ENCODE measurements around the gene ANKRD34A. TPM values are rescaled to one million over a fixed set of nuclear protein-coding genes. Genes with fewer than 3 reads are reported as not detected.

Gene ANKRD34A
- total and polyA plus RNA-seq, 2 of the 8 experiments (the other 6 are each of a cell fraction or from before 2014, with no cell fraction given): 0.15 to 0.20 TPM

- TF ChIP-seq, protein P1, sequence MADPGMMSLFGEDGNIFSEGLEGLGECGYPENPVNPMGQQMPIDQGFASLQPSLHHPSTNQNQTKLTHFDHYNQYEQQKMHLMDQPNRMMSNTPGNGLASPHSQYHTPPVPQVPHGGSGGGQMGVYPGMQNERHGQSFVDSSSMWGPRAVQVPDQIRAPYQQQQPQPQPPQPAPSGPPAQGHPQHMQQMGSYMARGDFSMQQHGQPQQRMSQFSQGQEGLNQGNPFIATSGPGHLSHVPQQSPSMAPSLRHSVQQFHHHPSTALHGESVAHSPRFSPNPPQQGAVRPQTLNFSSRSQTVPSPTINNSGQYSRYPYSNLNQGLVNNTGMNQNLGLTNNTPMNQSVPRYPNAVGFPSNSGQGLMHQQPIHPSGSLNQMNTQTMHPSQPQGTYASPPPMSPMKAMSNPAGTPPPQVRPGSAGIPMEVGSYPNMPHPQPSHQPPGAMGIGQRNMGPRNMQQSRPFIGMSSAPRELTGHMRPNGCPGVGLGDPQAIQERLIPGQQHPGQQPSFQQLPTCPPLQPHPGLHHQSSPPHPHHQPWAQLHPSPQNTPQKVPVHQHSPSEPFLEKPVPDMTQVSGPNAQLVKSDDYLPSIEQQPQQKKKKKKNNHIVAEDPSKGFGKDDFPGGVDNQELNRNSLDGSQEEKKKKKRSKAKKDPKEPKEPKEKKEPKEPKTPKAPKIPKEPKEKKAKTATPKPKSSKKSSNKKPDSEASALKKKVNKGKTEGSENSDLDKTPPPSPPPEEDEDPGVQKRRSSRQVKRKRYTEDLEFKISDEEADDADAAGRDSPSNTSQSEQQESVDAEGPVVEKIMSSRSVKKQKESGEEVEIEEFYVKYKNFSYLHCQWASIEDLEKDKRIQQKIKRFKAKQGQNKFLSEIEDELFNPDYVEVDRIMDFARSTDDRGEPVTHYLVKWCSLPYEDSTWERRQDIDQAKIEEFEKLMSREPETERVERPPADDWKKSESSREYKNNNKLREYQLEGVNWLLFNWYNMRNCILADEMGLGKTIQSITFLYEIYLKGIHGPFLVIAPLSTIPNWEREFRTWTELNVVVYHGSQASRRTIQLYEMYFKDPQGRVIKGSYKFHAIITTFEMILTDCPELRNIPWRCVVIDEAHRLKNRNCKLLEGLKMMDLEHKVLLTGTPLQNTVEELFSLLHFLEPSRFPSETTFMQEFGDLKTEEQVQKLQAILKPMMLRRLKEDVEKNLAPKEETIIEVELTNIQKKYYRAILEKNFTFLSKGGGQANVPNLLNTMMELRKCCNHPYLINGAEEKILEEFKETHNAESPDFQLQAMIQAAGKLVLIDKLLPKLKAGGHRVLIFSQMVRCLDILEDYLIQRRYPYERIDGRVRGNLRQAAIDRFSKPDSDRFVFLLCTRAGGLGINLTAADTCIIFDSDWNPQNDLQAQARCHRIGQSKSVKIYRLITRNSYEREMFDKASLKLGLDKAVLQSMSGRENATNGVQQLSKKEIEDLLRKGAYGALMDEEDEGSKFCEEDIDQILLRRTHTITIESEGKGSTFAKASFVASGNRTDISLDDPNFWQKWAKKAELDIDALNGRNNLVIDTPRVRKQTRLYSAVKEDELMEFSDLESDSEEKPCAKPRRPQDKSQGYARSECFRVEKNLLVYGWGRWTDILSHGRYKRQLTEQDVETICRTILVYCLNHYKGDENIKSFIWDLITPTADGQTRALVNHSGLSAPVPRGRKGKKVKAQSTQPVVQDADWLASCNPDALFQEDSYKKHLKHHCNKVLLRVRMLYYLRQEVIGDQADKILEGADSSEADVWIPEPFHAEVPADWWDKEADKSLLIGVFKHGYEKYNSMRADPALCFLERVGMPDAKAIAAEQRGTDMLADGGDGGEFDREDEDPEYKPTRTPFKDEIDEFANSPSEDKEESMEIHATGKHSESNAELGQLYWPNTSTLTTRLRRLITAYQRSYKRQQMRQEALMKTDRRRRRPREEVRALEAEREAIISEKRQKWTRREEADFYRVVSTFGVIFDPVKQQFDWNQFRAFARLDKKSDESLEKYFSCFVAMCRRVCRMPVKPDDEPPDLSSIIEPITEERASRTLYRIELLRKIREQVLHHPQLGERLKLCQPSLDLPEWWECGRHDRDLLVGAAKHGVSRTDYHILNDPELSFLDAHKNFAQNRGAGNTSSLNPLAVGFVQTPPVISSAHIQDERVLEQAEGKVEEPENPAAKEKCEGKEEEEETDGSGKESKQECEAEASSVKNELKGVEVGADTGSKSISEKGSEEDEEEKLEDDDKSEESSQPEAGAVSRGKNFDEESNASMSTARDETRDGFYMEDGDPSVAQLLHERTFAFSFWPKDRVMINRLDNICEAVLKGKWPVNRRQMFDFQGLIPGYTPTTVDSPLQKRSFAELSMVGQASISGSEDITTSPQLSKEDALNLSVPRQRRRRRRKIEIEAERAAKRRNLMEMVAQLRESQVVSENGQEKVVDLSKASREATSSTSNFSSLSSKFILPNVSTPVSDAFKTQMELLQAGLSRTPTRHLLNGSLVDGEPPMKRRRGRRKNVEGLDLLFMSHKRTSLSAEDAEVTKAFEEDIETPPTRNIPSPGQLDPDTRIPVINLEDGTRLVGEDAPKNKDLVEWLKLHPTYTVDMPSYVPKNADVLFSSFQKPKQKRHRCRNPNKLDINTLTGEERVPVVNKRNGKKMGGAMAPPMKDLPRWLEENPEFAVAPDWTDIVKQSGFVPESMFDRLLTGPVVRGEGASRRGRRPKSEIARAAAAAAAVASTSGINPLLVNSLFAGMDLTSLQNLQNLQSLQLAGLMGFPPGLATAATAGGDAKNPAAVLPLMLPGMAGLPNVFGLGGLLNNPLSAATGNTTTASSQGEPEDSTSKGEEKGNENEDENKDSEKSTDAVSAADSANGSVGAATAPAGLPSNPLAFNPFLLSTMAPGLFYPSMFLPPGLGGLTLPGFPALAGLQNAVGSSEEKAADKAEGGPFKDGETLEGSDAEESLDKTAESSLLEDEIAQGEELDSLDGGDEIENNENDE (IDR thresholded peaks at IDR 0.05; ENCODE audit: insufficient replicate concordance, low read length): peak; percentile 75
- TF ChIP-seq SAP30 (IDR thresholded peaks at IDR 0.05; ENCODE audit: insufficient read depth, insufficient replicate concordance, low read length): peak; percentile 75
- TF ChIP-seq, protein P2, sequence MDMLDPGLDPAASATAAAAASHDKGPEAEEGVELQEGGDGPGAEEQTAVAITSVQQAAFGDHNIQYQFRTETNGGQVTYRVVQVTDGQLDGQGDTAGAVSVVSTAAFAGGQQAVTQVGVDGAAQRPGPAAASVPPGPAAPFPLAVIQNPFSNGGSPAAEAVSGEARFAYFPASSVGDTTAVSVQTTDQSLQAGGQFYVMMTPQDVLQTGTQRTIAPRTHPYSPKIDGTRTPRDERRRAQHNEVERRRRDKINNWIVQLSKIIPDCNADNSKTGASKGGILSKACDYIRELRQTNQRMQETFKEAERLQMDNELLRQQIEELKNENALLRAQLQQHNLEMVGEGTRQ (IDR thresholded peaks at IDR 0.05; ENCODE audit: low read length): no peak
- TF ChIP-seq HDAC2 (IDR thresholded peaks at IDR 0.05; ENCODE audit: borderline replicate concordance in 1 of 2, low read depth in 2 of 2, low read length in 2 of 2): 0 out of 4 replicates have a peak, but pooled peaks of 1 of the 2 experiments have one; percentile 53
These were observed 31.6 kb upstream of the ANKRD34A start (continued) for GRCh38 chr1:145995964-145996432.

Data from H1 (cell line).